Prostate gland (tissue), 2 donors: ENCODE data around the gene CENPP. TPM values are rescaled to one million over a fixed set of nuclear protein-coding genes. Genes with fewer than 3 reads are reported as not detected.

Experiments
- DNase-seq: peaks from one replicate; pipeline ENCODE4 v3.0.0-alpha.2; 2019; ENCODE audit warnings: low spot score
- H3K27ac ChIP-seq, 2 donors: fragments of 200-600 bp; sonication (generic); 2 replicates each; pipeline ENCODE4 v1.5.1; 2017 to 2019
- H3K27me3 ChIP-seq: fragments of 200-600 bp; sonication (generic); replicated peaks from 2 replicates; pipeline ENCODE4 v1.5.1; 2019; ENCODE audit not compliant: insufficient read depth
- H3K36me3 ChIP-seq, 2 donors: fragments of 200-600 bp; sonication (generic); 1 replicate in 1 of 2; 2 replicates in 1 of 2; pipeline versions ENCODE4 v1.5.1 to v1.8.1; 2017 to 2019
- H3K4me1 ChIP-seq: fragments of 200-600 bp; sonication (generic); replicated peaks from 2 replicates; pipeline ENCODE4 v1.5.1; 2019
- H3K4me3 ChIP-seq, 2 donors: fragments of 200-600 bp; sonication (generic); 2 replicates each; pipeline ENCODE4 v1.5.1; 2017 to 2019
- H3K9me3 ChIP-seq: fragments of 200-600 bp; sonication (generic); 2 replicates; pipeline ENCODE4 v1.5.1; 2017
- POLR2A ChIP-seq: fragments of 450-650 bp; IDR thresholded peaks from one replicate; pipeline ENCODE4 v1.6.1; 2016; ENCODE audit warnings: antibody characterized with exemption, mild to moderate bottlenecking
- POLR2AphosphoS5 ChIP-seq: sonication (generic); formaldehyde crosslinking; IDR thresholded peaks from one replicate; pipeline ENCODE4 v1.6.1; 2017; ENCODE audit warnings: antibody characterized with exemption
- WGBS: methylation state at CpG from one replicate; pipeline ENCODE4 v1.1.5; 2018; 5-methylcytosine and 5-hydroxymethylcytosine counted together
- intact Hi-C: fragments of 100-400 bp; cut with DNase I; formaldehyde crosslinking; loops from one replicate; pipeline ENCODE4 v1.14.2; 2022
- total RNA-seq, 2 donors: library from RNA; depleted of rRNA; stranded (reverse); fragments of >200 nt; gene quantifications; one replicate each; pipeline ENCODE4 v1.1.0, GENCODE V29; 2016
- TF ChIP-seq, protein P1 (sequence below), 4 experiments: fragments of 200-600 bp in 2 of 4; fragments of 450-650 bp in 2 of 4; sonication (generic) in 2 of 4; IDR thresholded peaks; 1 replicate in 3 of 4; 2 replicates in 1 of 4; pipeline ENCODE4 v1.5.1; 2016 to 2019; ENCODE audit warnings: antibody characterized with exemption in 4 of 4, mild to moderate bottlenecking in 2 of 4, moderate library complexity in 2 of 4

CENPP gene
- total RNA-seq, 2 donors from 2014 or later = 1.4 to 21.5 TPM

DNA sequence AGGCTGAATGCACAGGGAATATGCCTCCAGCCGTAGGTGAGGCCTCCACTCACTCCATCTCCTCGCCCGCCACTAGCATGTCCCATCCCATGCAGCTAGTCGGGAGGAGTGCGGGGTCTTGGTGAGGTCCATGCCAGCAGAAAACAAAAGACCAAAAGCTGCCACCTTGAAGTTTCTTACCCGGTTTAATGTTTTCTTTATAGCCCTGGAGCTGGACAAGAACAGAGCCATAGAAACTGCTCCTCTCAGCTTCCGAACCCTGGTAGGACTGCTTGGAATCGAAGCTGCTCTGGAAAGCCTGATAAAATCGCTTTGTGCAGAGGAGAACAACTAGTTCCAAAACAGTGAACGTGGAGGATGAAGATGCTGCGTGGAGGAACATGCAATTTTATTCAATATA lies 287.1 kb downstream of the CENPP start:
- Histone ChIP-seq H3K4me3 (no peak overlapping the region), H3K27ac (peak overlapping the region in 1 of 2 donors; percentile 65), H3K4me1 (no peaks in the 10 kb centered on the region), H3K9me3 (no peaks in the 10 kb centered on the region), H3K36me3 (no peaks in the 10 kb centered on the region), H3K27me3 (no peaks in the 10 kb centered on the region)
- intact Hi-C loops = no loop called here
- no peak for DNase-seq
- WGBS = 71% methylated on average over 11 of the region's 11 CpGs
- TF ChIP-seq, protein P1, sequence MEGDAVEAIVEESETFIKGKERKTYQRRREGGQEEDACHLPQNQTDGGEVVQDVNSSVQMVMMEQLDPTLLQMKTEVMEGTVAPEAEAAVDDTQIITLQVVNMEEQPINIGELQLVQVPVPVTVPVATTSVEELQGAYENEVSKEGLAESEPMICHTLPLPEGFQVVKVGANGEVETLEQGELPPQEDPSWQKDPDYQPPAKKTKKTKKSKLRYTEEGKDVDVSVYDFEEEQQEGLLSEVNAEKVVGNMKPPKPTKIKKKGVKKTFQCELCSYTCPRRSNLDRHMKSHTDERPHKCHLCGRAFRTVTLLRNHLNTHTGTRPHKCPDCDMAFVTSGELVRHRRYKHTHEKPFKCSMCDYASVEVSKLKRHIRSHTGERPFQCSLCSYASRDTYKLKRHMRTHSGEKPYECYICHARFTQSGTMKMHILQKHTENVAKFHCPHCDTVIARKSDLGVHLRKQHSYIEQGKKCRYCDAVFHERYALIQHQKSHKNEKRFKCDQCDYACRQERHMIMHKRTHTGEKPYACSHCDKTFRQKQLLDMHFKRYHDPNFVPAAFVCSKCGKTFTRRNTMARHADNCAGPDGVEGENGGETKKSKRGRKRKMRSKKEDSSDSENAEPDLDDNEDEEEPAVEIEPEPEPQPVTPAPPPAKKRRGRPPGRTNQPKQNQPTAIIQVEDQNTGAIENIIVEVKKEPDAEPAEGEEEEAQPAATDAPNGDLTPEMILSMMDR (IDR thresholded peaks at IDR 0.05) = no peak
- peak; percentile 43 for TF ChIP-seq POLR2AphosphoS5

DNA sequence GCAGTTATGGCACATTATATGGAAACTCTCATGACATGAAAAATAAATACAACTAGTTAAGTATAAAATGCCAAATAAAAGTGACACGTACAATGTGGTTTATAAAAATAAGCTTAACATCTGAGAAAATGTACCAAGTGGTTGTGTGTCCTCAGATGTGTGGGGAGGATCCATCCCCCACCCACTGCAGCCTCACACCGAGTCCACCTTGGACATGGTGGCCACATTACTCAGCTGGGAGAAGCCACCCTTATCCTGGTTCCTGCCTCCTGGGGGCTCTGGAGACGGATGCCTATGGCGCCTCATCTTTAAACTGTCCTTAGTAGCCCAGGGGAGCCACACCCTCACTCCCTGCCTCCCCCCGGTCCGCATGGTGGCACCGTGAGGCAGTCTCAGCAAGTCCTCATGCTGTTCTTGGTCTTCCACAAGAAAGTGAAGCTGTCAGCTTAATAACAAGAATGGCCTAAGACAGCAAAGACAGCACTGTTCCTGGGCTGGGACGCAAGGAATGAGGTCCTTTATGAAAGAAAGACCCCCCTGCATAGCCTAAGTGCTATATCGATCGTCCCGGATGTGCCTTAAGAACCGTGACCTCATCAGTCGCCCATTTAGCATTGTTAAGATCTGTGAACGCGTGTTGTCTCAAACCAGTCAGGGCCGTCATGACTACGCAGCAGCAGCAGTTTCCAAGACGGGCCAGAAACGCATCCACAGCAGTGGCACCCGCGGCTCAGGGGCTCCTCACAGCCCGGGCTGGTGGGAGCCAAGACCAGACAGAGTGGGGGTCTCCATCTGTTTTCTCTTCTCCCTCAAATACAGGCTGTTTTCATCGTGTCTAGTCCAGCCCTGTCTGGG lies 287.7 kb downstream of the CENPP start:
- H3K27me3 ChIP-seq = no peaks in the 10 kb centered on the region
- no peaks in the 10 kb centered on the region for H3K4me1 ChIP-seq
- no peak overlapping the region for H3K4me3 ChIP-seq
- peak overlapping the region; percentile 9 to 72 for H3K27ac ChIP-seq
- TF ChIP-seq, protein P1 (IDR thresholded peaks at IDR 0.05) = no peak
- TF ChIP-seq POLR2A (no peak), POLR2AphosphoS5 (no peak)
- no peaks in the 10 kb centered on the region for H3K9me3 ChIP-seq
- no peak for DNase-seq
- intact Hi-C loops = no loop called here
- 92% methylated on average over 23 of the region's 23 CpGs for WGBS
- H3K36me3 ChIP-seq = no peaks in the 10 kb centered on the region

DNA sequence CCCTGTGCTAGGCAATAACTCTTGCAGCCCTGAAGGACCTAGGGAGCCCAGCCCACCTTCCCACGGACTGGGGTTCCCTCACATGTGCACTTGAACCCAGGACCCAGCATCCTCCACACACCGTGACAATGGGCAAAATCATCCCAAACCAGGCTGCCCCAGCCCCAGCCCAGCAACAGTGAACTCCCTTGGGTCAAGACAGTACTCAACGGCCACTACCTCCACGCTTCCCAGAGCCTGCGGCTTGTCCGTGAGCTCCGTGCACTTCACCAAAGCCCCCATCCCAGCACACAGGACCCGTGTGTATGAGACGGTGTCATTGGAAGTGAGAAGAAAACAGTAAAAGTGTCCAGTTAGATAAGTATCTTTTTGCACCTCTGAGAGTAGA lies 288.4 kb downstream of the CENPP start:
- Histone ChIP-seq H3K27ac (peak overlapping the region; percentile 9 to 72), H3K4me1 (no peaks in the 10 kb centered on the region), H3K4me3 (no peak overlapping the region), H3K36me3 (no peaks in the 10 kb centered on the region), H3K27me3 (no peaks in the 10 kb centered on the region), H3K9me3 (no peaks in the 10 kb centered on the region)
- no peak for DNase-seq
- TF ChIP-seq, protein P1 (IDR thresholded peaks at IDR 0.05) = no peak
- TF ChIP-seq POLR2A (no peak), POLR2AphosphoS5 (no peak)
- 82% methylated on average over 9 of the region's 9 CpGs for WGBS
- intact Hi-C loops = no loop called here

DNA sequence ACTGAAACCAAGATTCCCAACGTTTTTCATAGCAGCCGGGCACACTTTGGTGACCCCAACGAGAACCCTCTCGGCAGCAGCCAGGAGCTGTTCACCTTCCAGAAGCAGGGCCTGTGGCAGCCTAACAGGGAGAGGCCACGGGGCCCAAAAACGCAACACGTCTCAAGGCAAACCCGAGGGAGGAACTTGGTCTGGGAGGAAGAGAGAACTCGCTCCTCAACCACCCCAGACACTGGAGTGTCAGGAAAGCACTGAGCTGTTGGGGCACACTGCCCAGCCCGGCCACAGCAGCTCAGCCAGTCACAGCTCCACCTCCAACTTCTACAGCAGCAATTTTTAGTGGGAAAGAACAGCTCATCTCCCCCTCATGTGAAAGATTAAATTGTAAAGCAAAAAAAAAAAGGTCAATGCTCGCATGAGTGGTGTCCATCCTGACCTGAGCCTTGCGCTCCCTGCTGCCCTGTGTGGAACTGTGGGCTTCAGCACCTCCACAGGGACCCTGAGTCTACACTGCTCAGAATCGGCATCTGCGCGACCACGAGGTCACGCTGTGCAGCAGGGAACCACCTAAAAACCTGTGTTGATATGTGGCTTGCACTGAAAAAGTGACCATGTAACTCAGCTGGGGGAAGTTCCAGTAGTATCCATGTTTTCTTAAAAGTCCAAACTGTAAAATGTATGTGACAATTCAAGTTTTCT lies 289.2 kb downstream of the CENPP start:
- Histone ChIP-seq H3K4me1 (no peaks in the 10 kb centered on the region), H3K27ac (peak overlapping the region; percentile 38 to 72), H3K4me3 (no peak overlapping the region), H3K36me3 (no peaks in the 10 kb centered on the region), H3K9me3 (no peaks in the 10 kb centered on the region), H3K27me3 (no peaks in the 10 kb centered on the region)
- DNase-seq = no peak
- WGBS = 71% methylated on average over 17 of the region's 17 CpGs
- intact Hi-C loops = no loop called here
- TF ChIP-seq POLR2AphosphoS5 (no peak), POLR2A (no peak)
- TF ChIP-seq, protein P1 (IDR thresholded peaks at IDR 0.05) = no peak

DNA sequence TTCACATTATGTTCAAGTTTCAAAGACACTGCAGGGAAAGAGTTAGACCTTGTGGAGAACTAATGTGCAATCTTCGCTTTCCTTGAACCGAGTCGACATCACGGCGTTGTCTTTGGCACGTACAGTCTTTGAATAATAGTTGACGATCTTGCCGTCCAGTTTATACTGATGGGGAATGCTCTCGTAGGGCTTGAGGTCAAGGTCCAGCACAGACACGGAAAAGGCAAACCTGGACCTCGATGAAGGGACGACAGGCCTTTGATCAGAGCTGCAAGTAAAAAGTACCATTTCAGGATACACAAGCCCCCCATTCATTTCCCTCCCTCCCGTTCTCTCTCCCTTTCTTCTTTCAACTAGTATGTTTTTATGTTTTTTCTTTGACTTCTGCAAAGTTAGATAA lies 290.0 kb downstream of the CENPP start:
- intact Hi-C loops = no loop called here
- Histone ChIP-seq H3K9me3 (no peaks in the 10 kb centered on the region), H3K27ac (peak overlapping the region; percentile 31 to 72), H3K36me3 (no peaks in the 10 kb centered on the region), H3K4me1 (no peaks in the 10 kb centered on the region), H3K27me3 (no peaks in the 10 kb centered on the region), H3K4me3 (no peak overlapping the region)
- TF ChIP-seq, protein P1 (IDR thresholded peaks at IDR 0.05) = no peak
- TF ChIP-seq POLR2A = no peak
- no peak for TF ChIP-seq POLR2AphosphoS5
- WGBS = 78% methylated on average over 13 of the region's 13 CpGs
- DNase-seq = no peak
